ENCODE measurements around the gene MRGPRD.
A peak's percentile ranks its signal among the peaks of the same experiment; 100 is the strongest.

MRGPRD gene

GRCh38 chr11:69012092-69013008 lies 31.6 kb upstream of the MRGPRD start:
- no CpG with 5 or more reads among the region's 21 CpGs for WGBS (ENCODE audit: insufficient coverage, insufficient read length)
- H3K27me3 ChIP-seq (ENCODE audit: control insufficient read depth, insufficient read depth, low read length): no peaks in the 10 kb centered on the region
- no peaks in the 10 kb centered on the region for H3K36me3 ChIP-seq (ENCODE audit: control insufficient read depth, insufficient read depth, low read length)
- peaks cover 15% of the 10 kb centered on the region for H3K4me1 ChIP-seq (ENCODE audit: control insufficient read depth, insufficient read depth, low read length)
- H3K27ac ChIP-seq (ENCODE audit: low read length): no peak overlapping the region
- H3K4me3 ChIP-seq (ENCODE audit: low read length): peak overlapping the region; percentile 47
- no peaks in the 10 kb centered on the region for H3K9me3 ChIP-seq (ENCODE audit: control insufficient read depth, insufficient read depth, low read length)
- no peak for DNase-seq (ENCODE audit: low read depth, low spot score)

GRCh38 chr11:69011624-69012091 lies 30.9 kb upstream of the MRGPRD start:
- no peak for DNase-seq (ENCODE audit: low read depth, low spot score)
- peaks cover 15% of the 10 kb centered on the region for H3K4me1 ChIP-seq (ENCODE audit: control insufficient read depth, insufficient read depth, low read length)
- H3K9me3 ChIP-seq (ENCODE audit: control insufficient read depth, insufficient read depth, low read length): no peaks in the 10 kb centered on the region
- H3K4me3 ChIP-seq (ENCODE audit: low read length): no peak overlapping the region
- WGBS (ENCODE audit: insufficient coverage, insufficient read length): no CpG with 5 or more reads among the region's 9 CpGs
- H3K36me3 ChIP-seq (ENCODE audit: control insufficient read depth, insufficient read depth, low read length): no peaks in the 10 kb centered on the region
- no peak overlapping the region for H3K27ac ChIP-seq (ENCODE audit: low read length)
- no peaks in the 10 kb centered on the region for H3K27me3 ChIP-seq (ENCODE audit: control insufficient read depth, insufficient read depth, low read length)

- Histone ChIP-seq H3K27me3 (ENCODE audit: control insufficient read depth, insufficient read depth, low read length) (no peaks in the 10 kb centered on the region), H3K27ac (ENCODE audit: low read length) (no peak overlapping the region), H3K9me3 (ENCODE audit: control insufficient read depth, insufficient read depth, low read length) (no peaks in the 10 kb centered on the region), H3K4me3 (ENCODE audit: low read length) (no peak overlapping the region; the same call in 1 of the 2 replicates), H3K36me3 (ENCODE audit: control insufficient read depth, insufficient read depth, low read length) (no peaks in the 10 kb centered on the region), H3K4me1 (ENCODE audit: control insufficient read depth, insufficient read depth, low read length) (peaks cover 15% of the 10 kb centered on the region)
- no peak for DNase-seq (ENCODE audit: low read depth, low spot score)
- WGBS (ENCODE audit: insufficient coverage, insufficient read length): no CpG with 5 or more reads among the region's 43 CpGs
These were observed 30.3 kb upstream of the MRGPRD start for GRCh38 chr11:69010964-69011623.

DNA sequence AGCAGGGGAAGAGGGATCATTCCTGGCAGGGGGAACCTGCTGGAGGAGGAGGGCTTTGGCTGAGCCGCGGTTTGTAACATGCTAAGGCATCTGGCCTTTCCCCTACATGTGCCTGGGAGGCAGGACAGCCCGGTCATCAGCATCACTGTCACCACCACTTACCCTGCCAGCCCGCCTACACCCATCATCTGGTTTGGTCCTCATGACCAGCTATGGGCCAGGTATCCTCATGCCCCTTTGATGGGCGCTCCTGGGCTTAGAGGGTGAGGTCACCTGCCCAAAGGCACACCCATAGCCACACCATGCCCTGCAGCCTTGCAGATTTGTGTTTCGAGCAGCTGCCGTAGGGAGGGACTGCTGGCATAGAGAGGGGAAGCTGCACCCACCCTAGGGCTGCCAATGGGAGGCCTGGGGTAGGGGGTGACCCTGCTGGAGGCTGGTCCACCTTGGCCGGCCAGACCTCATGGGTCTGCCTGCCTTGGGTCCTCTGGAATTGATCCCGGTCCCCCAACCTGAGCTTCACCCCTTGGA lies 29.6 kb upstream of the MRGPRD start:
- no peak for DNase-seq (ENCODE audit: low read depth, low spot score)

DNA sequence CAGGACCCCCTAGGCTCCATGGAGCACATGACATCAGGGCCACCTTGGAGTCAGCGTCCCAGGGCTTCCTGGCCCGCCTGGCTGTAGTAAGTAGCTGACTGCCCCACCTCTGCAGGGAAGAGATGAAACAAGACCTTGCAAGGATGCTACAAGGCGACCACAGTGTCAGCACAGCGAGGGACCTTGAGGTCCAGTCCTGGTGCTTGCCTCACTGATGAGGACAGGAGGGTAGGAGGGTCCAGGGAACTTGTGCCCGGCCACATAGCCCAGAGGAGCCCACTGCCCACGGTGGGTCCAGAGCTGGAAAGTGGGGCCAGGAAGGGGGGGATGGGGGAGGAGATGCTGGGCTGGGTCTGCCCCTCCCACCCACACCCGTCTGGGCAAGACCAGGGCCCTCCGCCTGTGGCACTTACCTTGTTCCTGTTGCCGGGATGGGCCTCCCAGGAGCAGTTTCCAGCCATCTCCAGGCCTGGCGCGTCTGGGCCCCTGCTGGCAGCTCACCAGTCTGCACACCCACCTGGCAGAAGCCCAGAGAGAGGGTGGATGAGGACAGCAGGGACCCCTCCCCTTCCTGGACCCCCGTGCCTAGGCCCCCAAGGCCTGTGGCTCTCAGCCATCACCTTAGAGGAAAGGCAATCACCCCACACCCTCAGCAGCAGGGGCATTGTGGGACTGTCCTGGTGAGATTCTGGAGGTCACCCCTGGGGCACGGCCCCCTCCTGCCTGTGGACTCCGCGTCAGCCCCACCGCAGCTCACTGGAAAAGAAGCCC lies 28.8 kb upstream of the MRGPRD start:
- peaks cover 4% of the 10 kb centered on the region; the same call in 1 of the 2 replicates for H3K36me3 ChIP-seq (ENCODE audit: control insufficient read depth, insufficient read depth, low read length)
- no CpG with 5 or more reads among the region's 16 CpGs for WGBS (ENCODE audit: insufficient coverage, insufficient read length)
- no peak for DNase-seq (ENCODE audit: low read depth, low spot score)
- no peak overlapping the region for H3K27ac ChIP-seq (ENCODE audit: low read length)
- H3K4me3 ChIP-seq (ENCODE audit: low read length): no peak overlapping the region
- H3K27me3 ChIP-seq (ENCODE audit: control insufficient read depth, insufficient read depth, low read length): no peaks in the 10 kb centered on the region
- H3K4me1 ChIP-seq (ENCODE audit: control insufficient read depth, insufficient read depth, low read length): peaks cover 15% of the 10 kb centered on the region
- H3K9me3 ChIP-seq (ENCODE audit: control insufficient read depth, insufficient read depth, low read length): no peaks in the 10 kb centered on the region

More for the DNA sequence above, 29.6 kb upstream of the MRGPRD start:
- Histone ChIP-seq H3K36me3 (ENCODE audit: control insufficient read depth, insufficient read depth, low read length) (peaks cover 3% of the 10 kb centered on the region; the same call in 1 of the 2 replicates), H3K27me3 (ENCODE audit: control insufficient read depth, insufficient read depth, low read length) (no peaks in the 10 kb centered on the region), H3K9me3 (ENCODE audit: control insufficient read depth, insufficient read depth, low read length) (no peaks in the 10 kb centered on the region), H3K4me3 (ENCODE audit: low read length) (no peak overlapping the region; the same call in 1 of the 2 replicates), H3K4me1 (ENCODE audit: control insufficient read depth, insufficient read depth, low read length) (peaks cover 15% of the 10 kb centered on the region), H3K27ac (ENCODE audit: low read length) (no peak overlapping the region)
- no CpG with 5 or more reads among the region's 9 CpGs for WGBS (ENCODE audit: insufficient coverage, insufficient read length)

GRCh38 chr11:69008737-69009440 lies 28.1 kb upstream of the MRGPRD start:
- no peak overlapping the region for H3K27ac ChIP-seq (ENCODE audit: low read length)
- no peak for DNase-seq (ENCODE audit: low read depth, low spot score)
- no peaks in the 10 kb centered on the region for H3K9me3 ChIP-seq (ENCODE audit: control insufficient read depth, insufficient read depth, low read length)
- no peaks in the 10 kb centered on the region for H3K27me3 ChIP-seq (ENCODE audit: control insufficient read depth, insufficient read depth, low read length)
- peaks cover 12% of the 10 kb centered on the region for H3K4me1 ChIP-seq (ENCODE audit: control insufficient read depth, insufficient read depth, low read length)
- peaks cover 4% of the 10 kb centered on the region; the same call in 1 of the 2 replicates for H3K36me3 ChIP-seq (ENCODE audit: control insufficient read depth, insufficient read depth, low read length)
- WGBS (ENCODE audit: insufficient coverage, insufficient read length): no CpG with 5 or more reads among the region's 17 CpGs
- H3K4me3 ChIP-seq (ENCODE audit: low read length): no peak overlapping the region

GRCh38 chr11:69007975-69008381 lies 27.2 kb upstream of the MRGPRD start:
- H3K27ac ChIP-seq (ENCODE audit: low read length): no peak overlapping the region
- WGBS (ENCODE audit: insufficient coverage, insufficient read length): no CpG with 5 or more reads among the region's 8 CpGs
- H3K9me3 ChIP-seq (ENCODE audit: control insufficient read depth, insufficient read depth, low read length): no peaks in the 10 kb centered on the region
- no peak overlapping the region for H3K4me3 ChIP-seq (ENCODE audit: low read length)
- no peaks in the 10 kb centered on the region for H3K27me3 ChIP-seq (ENCODE audit: control insufficient read depth, insufficient read depth, low read length)
- H3K36me3 ChIP-seq (ENCODE audit: control insufficient read depth, insufficient read depth, low read length): peaks cover 4% of the 10 kb centered on the region; the same call in 1 of the 2 replicates
- DNase-seq (ENCODE audit: low read depth, low spot score): no peak
- H3K4me1 ChIP-seq (ENCODE audit: control insufficient read depth, insufficient read depth, low read length): peaks cover 12% of the 10 kb centered on the region

DNA sequence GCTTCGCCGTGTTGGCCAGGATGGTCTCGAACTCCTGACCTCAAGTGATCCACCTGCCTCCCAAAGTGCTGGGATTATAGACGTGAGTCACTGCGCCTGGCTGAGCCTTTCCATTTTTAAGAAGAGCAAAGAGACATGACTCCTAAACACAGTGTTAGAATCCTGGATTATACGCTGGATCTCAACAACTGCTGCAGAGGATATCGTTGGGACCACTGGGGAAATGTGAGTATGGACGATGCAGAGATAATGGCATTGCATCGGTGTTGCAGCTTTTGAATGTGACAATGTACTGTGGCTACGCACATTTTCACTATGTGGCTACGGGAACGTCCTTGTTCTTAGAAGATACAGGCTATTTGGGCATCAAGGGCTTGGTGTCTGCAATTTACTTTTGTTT lies 26.0 kb upstream of the MRGPRD start:
- no CpG with 5 or more reads among the region's 12 CpGs for WGBS (ENCODE audit: insufficient coverage, insufficient read length)
- H3K4me1 ChIP-seq (ENCODE audit: control insufficient read depth, insufficient read depth, low read length): peaks cover 7% of the 10 kb centered on the region
- no peaks in the 10 kb centered on the region for H3K27me3 ChIP-seq (ENCODE audit: control insufficient read depth, insufficient read depth, low read length)
- H3K9me3 ChIP-seq (ENCODE audit: control insufficient read depth, insufficient read depth, low read length): no peaks in the 10 kb centered on the region
- DNase-seq (ENCODE audit: low read depth, low spot score): no peak
- H3K4me3 ChIP-seq (ENCODE audit: low read length): no peak overlapping the region
- peaks cover 4% of the 10 kb centered on the region; the same call in 1 of the 2 replicates for H3K36me3 ChIP-seq (ENCODE audit: control insufficient read depth, insufficient read depth, low read length)
- H3K27ac ChIP-seq (ENCODE audit: low read length): no peak overlapping the region

- H3K4me3 ChIP-seq (ENCODE audit: low read length): no peak overlapping the region
- no peak overlapping the region for H3K27ac ChIP-seq (ENCODE audit: low read length)
- H3K36me3 ChIP-seq (ENCODE audit: control insufficient read depth, insufficient read depth, low read length): peaks cover 4% of the 10 kb centered on the region; the same call in 1 of the 2 replicates
- DNase-seq (ENCODE audit: low read depth, low spot score): no peak
- no CpG with 5 or more reads among the region's 48 CpGs for WGBS (ENCODE audit: insufficient coverage, insufficient read length)
- no peaks in the 10 kb centered on the region for H3K9me3 ChIP-seq (ENCODE audit: control insufficient read depth, insufficient read depth, low read length)
- no peaks in the 10 kb centered on the region for H3K27me3 ChIP-seq (ENCODE audit: control insufficient read depth, insufficient read depth, low read length)
- peaks cover 4% of the 10 kb centered on the region; the same call in 1 of the 2 replicates for H3K4me1 ChIP-seq (ENCODE audit: control insufficient read depth, insufficient read depth, low read length)
These were observed 25.0 kb upstream of the MRGPRD start for GRCh38 chr11:69005631-69006368.

Measured in iPS DF 6.9 (cell line).